Measurements from ENCODE around the gene STARD5.
A peak's percentile ranks its signal among the peaks of the same experiment; 100 is the strongest.
"Not testable (repeated sequence)": the region's sequence is repeated elsewhere in the genome, so short reads cannot be mapped to it uniquely, and the experiment has no call there.

The STARD5 gene

DNA sequence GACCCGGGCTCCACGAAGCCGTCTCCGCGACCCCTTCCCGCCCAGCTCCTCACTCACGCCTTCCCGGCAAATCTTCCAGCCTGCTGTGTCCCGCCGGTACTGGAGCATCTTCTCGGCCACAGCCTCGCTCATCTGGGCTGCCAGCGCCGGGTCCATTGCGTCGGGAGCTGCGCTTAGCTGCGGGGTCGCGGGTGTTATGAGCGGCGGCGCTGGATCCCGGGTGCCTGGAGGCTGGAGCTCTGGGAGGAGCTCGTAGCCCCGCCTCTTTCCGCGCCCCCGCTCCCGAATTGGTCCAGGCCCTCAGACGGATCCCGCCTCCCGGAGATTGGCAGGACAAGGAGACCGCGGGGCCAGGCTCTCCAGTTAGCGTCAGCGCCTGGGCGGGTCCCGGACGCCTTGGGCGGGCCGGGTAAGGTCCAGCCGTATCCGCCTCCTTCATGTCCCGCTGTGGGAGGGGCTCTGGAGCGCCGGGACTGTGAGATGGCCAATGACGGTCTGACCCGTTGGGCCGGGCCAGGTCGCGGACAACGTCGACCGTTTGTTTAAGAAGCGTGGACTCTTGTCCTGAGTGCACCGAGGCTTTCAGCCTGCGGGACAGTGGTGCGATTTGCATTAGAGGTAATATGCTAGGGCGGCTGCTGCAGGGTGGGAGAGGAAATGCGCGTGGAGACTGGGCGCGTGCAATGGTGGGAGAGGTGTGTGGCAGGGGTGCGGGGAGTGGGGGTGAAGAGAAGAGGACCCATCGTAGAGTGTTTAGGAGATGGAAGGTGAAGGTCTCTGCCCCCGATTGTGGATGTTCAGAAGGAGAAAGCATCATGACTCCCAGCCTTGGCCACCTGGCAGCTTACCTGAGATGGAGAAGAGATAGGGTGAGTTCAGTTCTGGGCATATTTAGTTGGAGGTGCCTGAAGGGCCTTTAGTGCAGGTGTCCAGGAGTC, at the start of gene STARD5:
Gene STARD5 (minus strand): TSS at position 198 of the 938 bp plus-strand sequence. CDS start 42 bp downstream, at position 156.
- DNase-seq (ENCODE audit: low read depth in 2 of 2) = peak; percentile 95 to 99

DNA sequence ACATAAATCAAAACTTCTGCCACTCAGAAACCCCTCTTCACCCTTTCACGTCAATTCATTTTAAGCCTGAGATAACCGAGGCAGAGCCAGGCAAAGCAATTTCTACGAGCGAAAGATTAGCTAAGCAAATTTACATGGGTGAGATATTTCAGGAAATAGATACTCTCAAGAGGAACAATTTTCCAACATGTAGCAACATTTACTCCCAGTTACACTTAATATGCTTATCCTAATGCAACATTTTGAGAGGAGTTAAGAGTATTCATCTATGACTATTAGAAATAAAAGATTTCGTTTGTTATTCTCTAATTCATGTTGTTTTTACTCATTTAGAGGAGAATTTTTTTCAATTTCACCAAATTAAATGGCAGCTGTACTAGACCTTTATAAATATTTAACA, 49.2 kb upstream of the STARD5 start:
- DNase-seq (ENCODE audit: low read depth in 2 of 2) = no peak

GRCh38 chr15:81372575-81372974, 48.6 kb upstream of the STARD5 start:
- no peak for DNase-seq (ENCODE audit: low read depth in 2 of 2)

GRCh38 chr15:81363718-81364500, 40.0 kb upstream of the STARD5 start:
- no peak for DNase-seq (ENCODE audit: low read depth in 2 of 2)

GRCh38 chr15:81363276-81363675, 39.3 kb upstream of the STARD5 start:
- no peak for DNase-seq (ENCODE audit: low read depth in 2 of 2)

DNA sequence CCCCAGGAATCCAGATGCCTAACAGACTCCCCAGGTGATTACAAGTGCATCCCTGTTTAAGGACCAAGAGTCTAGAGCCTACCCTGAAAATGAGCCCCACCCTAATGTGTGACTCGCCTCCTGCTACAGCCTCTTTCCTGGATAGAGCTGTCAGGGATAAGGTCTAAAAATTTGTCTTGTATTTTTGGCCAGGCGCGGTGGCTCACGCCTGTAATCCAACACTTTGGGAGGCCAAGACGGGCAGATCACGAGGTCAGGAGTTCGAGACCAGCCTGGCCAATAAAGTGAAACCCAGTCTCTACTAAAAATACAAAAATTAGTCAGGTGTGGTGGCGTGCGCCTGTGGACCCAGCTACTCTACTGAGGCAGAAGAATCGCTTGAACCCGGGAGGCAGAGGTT, 38.8 kb upstream of the STARD5 start:
- DNase-seq (ENCODE audit: low read depth in 2 of 2) = no peak

GRCh38 chr15:81361891-81362290, 38.0 kb upstream of the STARD5 start:
- DNase-seq (ENCODE audit: low read depth in 2 of 2) = no peak

- no peak for DNase-seq (ENCODE audit: low read depth in 2 of 2)
Measured at GRCh38 chr15:81360491-81360890, 36.5 kb upstream of the STARD5 start.

- DNase-seq (ENCODE audit: low read depth in 2 of 2) = no peak
Measured at GRCh38 chr15:81358248-81358647, 34.3 kb upstream of the STARD5 start.

- DNase-seq (ENCODE audit: low read depth in 2 of 2) = no peak
Measured at GRCh38 chr15:81357180-81357686, 33.3 kb upstream of the STARD5 start.

GRCh38 chr15:81356252-81356651, 32.3 kb upstream of the STARD5 start:
- DNase-seq (ENCODE audit: low read depth in 2 of 2) = no peak

DNA sequence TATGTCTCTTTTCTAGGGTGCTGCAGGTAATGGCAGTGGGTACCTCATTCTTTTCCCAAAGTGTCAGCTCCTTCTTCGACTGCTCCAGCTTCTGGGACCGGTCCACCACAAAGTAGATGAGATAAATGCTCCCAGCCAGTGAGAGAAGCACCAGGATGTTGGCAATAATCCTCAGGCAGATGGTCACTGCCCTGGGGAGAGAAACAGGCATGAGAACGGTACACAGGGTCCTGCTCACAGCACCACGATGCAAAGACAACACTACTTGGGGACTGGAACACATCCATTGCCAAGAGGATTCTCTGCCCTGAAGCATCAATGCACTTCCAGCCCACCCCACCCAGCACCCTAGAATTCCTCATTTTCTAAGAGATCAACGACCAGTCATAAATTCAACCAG, 27.7 kb upstream of the STARD5 start:
- DNase-seq (ENCODE audit: low read depth in 2 of 2) = no peak

DNA sequence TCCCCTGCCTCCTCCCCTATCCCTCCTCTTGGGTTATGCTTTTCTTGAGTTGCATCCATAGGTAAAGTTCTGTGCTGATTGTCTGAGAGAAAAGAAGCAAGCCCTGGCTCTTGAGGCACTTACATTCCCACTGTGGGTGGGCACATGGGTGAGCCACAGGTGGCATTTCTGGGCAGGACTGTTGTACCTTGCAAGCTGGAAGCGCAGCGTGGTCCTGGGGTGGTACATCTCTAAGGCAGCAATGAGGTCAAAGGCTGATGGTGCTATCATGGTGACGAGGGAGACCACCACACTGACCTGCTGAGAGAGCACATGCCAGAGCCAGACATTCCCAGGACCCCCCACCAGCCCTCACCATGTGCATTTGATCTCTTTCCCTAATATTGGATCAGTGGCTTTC, 25.3 kb upstream of the STARD5 start:
- no peak for DNase-seq (ENCODE audit: low read depth in 2 of 2)

DNA sequence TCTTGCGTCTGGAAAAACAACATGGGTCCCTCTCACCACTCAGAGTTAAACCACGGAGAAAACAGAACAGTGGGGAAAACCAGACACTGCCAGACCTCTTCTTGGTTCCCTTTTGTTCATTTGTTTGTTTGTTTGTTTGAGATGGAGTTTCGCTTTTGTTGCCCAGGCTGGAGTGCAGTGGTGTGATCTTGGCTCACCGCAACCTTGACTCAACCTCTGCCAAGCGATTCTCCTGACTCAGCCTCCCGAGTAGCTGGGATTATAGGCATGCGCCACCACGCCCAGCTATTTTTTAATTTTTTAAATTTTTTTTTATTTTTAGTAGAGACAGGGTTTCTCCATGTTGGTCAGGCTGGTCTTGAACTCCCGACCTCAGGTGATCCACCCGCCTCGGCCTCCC, 24.8 kb upstream of the STARD5 start:
- DNase-seq (ENCODE audit: low read depth in 2 of 2) = not testable (repeated sequence)

DNA sequence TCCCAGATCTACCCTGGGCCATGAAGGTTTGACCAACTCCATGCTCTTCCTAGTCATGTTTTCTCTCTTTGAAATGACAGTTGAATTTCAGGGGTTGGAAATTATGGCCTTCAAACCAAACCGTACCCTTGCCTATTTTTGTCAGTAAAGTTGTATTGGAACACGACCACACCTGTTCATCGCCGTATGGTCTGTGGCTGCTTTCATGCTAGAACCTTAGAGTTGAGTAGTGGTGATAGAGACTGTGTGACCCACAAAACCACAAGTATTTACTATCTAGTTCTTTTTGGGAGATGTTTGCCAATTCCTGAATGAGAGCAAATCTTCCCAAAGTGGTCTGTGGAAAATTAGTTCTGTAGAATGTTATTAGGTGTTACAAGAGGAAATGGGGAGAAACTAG, 24.0 kb upstream of the STARD5 start:
- no peak for DNase-seq (ENCODE audit: low read depth in 2 of 2)

GRCh38 chr15:81346611-81347010, 22.7 kb upstream of the STARD5 start:
- DNase-seq (ENCODE audit: low read depth in 2 of 2) = no peak

- DNase-seq (ENCODE audit: low read depth in 2 of 2) = no peak
Measured at GRCh38 chr15:81343371-81343770, 19.4 kb upstream of the STARD5 start.

GRCh38 chr15:81341351-81341750, 17.4 kb upstream of the STARD5 start:
- no peak for DNase-seq (ENCODE audit: low read depth in 2 of 2)

DNA sequence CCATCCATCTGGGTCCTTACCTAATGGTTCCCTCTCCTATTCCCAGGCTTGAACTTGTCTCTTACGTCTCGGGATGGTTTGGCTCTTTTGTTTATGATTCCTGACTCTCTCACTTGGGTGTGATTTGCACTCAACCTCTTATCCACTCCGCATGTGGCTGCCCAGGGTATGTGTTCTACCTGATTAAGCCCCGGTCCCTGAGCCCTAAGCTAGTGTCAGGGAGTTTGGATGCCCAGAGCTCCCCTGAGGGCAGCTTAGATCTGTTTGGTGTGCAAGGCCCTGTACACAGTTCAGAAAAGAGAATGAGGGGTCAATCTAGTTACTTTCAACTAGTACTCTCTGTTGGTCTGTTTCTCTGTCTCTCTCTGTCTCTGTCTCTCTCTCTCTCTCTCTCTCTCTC, 15.9 kb upstream of the STARD5 start:
- no peak for DNase-seq (ENCODE audit: low read depth in 2 of 2)

GRCh38 chr15:81339321-81339720, 15.4 kb upstream of the STARD5 start:
- DNase-seq (ENCODE audit: low read depth in 2 of 2) = no peak

GRCh38 chr15:81338170-81339007, 14.4 kb upstream of the STARD5 start:
- DNase-seq (ENCODE audit: low read depth in 2 of 2) = no peak

DNA sequence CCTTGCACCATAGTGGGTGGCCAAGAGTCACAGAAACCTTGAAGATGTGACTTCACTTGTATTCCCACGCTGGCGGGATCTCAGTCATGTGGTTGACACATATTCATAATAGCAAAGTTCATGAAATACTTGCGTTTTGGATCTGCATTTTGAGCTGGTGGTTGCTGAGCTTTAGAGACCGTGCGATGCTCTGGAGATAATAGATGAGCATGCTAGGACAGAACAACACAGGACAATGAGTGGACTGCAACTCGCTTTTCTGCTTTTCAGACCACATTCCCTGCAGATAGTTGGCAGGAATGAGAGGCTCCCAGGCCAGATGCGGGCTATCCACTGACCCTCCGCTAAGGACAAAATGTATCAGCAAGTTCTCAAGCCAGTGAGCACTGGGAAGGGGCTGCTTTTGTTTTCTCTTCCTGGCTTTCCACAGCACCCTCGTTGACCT, 13.8 kb upstream of the STARD5 start:
- DNase-seq (ENCODE audit: low read depth in 2 of 2) = no peak
